Mesothelial cell of epicardium (in vitro differentiated cells): ENCODE measurements around the gene RALGPS1. TPM values are rescaled to one million over a fixed set of nuclear protein-coding genes. Genes with fewer than 3 reads are reported as not detected.

ENCODE experiments used
- DNase-seq, 2 experiments: peaks; one replicate each; pipeline ENCODE4 v3.0.0; 2021; ENCODE audit warnings: low spot score in 2 of 2; ENCODE audit not compliant: unreplicated experiment in 2 of 2
- H3K27ac Mint-ChIP-seq: 2 replicates; pipeline ENCODE4 v1.8.0; 2021; ENCODE audit warnings: mixed read lengths
- H3K27me3 Mint-ChIP-seq: 2 replicates; pipeline ENCODE4 v1.8.0; 2021; ENCODE audit warnings: low read depth, mixed read lengths
- H3K36me3 Mint-ChIP-seq: 2 replicates; pipeline ENCODE4 v1.8.0; 2021; ENCODE audit warnings: mixed read lengths
- H3K4me1 Mint-ChIP-seq: 2 replicates; pipeline ENCODE4 v1.8.0; 2021; ENCODE audit warnings: mixed read lengths
- H3K4me3 Mint-ChIP-seq: 2 replicates; pipeline ENCODE4 v1.8.0; 2021; ENCODE audit warnings: mild to moderate bottlenecking, moderate library complexity, mixed read lengths
- H3K9me3 Mint-ChIP-seq: 2 replicates; pipeline ENCODE4 v1.8.0; 2021; ENCODE audit warnings: mixed read lengths
- CTCF ChIP-seq: fragments of 200-600 bp; sonication (generic); IDR thresholded peaks from one replicate; pipeline ENCODE4 v1.5.0; 2021; ENCODE audit warnings: antibody characterized with exemption; ENCODE audit not compliant: unreplicated experiment
- total RNA-seq: library from RNA; stranded (reverse); gene quantifications from 3 replicates; pipeline ENCODE4 v1.2.1, GENCODE V29; 2021

RALGPS1 gene
- total RNA-seq, 1 donor from 2014 or later: 25.6 TPM

DNA sequence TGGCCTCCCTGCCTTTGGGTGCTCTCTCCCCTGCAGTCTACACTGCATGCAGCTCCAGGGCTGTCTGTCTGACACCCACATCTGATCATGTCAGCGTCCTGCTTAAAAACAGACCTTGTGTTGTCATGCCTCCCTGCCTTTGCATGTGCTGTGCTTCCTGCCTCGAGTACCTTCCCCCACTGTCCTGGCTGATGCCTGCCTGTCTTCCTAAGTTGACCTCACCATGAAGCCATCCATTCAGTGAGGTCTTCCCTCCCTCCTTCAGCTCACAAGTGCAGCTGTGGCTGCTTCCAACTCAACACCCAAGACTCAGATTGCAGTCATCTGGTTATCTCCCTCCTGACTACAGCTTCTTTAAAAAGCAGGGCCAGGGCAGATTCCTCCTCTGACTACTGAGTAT, 202.4 kb downstream of the RALGPS1 start:
- no peak overlapping the region for H3K4me3 Mint-ChIP-seq
- H3K27me3 Mint-ChIP-seq: no peaks in the 10 kb centered on the region
- DNase-seq: no peak
- TF ChIP-seq CTCF: no peak
- H3K36me3 Mint-ChIP-seq: peaks cover 2% of the 10 kb centered on the region
- peaks cover 8% of the 10 kb centered on the region for H3K4me1 Mint-ChIP-seq
- no peaks in the 10 kb centered on the region for H3K9me3 Mint-ChIP-seq
- no peak overlapping the region for H3K27ac Mint-ChIP-seq

DNA sequence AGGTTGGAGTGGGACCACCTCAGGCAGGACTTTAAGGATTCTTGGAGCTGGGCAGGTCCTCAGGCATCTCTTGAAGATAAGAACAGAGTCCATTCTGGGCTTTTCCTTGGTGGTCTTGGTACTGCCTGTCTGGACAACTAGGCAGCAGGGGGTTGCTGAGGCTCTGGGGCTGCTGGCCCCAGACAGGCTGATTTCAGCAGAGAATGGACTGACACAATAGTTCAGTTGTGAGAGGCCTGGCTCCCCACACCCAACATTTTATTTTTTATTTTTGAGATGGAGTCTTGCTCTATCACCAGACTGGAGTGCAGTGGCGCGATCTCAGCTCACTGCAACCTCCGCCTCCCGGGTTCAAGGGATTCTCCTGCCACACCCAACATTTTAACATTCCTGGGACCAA, 203.2 kb downstream of the RALGPS1 start:
- H3K27me3 Mint-ChIP-seq: no peaks in the 10 kb centered on the region
- H3K9me3 Mint-ChIP-seq: no peaks in the 10 kb centered on the region
- H3K36me3 Mint-ChIP-seq: no peaks in the 10 kb centered on the region
- no peak for TF ChIP-seq CTCF
- no peak overlapping the region for H3K4me3 Mint-ChIP-seq
- peaks cover 14% of the 10 kb centered on the region for H3K4me1 Mint-ChIP-seq
- no peak for DNase-seq
- no peak overlapping the region for H3K27ac Mint-ChIP-seq

GRCh38 chr9:127118597-127119319, 204.2 kb downstream of the RALGPS1 start:
- no peaks in the 10 kb centered on the region for H3K27me3 Mint-ChIP-seq
- no peak overlapping the region for H3K27ac Mint-ChIP-seq
- no peak for DNase-seq
- peaks cover 22% of the 10 kb centered on the region for H3K4me1 Mint-ChIP-seq
- no peaks in the 10 kb centered on the region for H3K36me3 Mint-ChIP-seq
- H3K4me3 Mint-ChIP-seq: no peak overlapping the region
- no peaks in the 10 kb centered on the region for H3K9me3 Mint-ChIP-seq
- no peak for TF ChIP-seq CTCF

DNA sequence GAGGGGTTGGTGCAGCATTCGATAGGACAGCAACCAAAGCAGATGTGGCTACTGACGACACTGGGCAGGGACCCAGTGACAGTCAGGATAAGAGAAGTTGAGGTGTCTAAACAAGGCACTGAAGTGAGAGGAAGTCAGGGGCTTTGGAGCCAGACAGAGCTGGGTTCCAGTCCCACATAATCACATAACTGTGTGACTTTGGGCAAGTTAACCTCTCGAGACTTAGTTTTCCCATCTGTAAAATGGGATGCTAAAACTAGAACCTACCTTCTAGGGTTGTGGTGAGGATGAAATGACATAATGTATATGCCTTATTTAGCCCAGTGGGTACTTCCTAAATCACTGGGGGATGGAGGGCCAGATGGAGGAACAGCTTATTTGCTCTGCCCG, 204.7 kb downstream of the RALGPS1 start:
- Mint-ChIP-seq H3K9me3 (no peaks in the 10 kb centered on the region), H3K27me3 (no peaks in the 10 kb centered on the region), H3K4me3 (no peak overlapping the region), H3K36me3 (no peaks in the 10 kb centered on the region), H3K27ac (no peak overlapping the region), H3K4me1 (peaks cover 22% of the 10 kb centered on the region)
- DNase-seq: no peak
- no peak for TF ChIP-seq CTCF

DNA sequence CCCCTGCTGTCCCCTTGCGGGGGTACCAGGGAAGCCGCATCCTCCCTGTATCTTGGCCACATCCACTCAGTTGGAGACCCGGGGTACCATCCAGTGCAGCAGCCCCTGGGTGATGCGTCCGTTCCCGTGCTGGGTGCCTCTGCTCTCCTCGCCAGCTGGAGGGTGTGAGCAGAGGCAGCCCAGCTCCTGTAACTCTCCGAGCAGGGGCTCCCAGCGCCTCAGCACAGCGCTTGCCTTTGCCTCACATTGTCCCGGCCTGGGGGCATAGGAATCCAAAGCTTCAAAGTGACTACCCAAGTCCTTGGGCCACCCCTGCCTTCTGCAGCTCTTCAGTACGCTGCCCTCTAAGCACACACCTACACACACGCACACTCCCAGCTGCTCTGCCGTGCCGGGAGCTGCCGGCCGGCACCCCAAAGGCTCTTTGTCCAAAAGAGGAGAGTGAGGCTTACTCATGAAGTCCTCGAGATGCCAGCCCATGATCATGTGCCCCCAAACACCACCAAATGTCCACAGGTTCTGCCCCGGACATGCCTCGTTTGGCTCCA, 207.1 kb downstream of the RALGPS1 start:
- Mint-ChIP-seq H3K4me3 (peak overlapping the region; percentile 83), H3K9me3 (no peaks in the 10 kb centered on the region), H3K36me3 (no peaks in the 10 kb centered on the region), H3K27me3 (no peaks in the 10 kb centered on the region), H3K4me1 (peaks cover 22% of the 10 kb centered on the region), H3K27ac (peak overlapping the region; percentile 80)
- peak in 1 of 2 experiments; percentile 45 for DNase-seq
- no peak for TF ChIP-seq CTCF
